Peyer's patch (tissue), 4 donors: ENCODE data around the gene CD300C. TPM values are rescaled to one million over a fixed set of nuclear protein-coding genes. Genes with fewer than 3 reads are reported as not detected.
A peak's percentile ranks its signal among the peaks of the same experiment; 100 is the strongest.

Experiments used
- DNase-seq, 3 donors: peaks; one replicate each; pipeline ENCODE4 v3.0.0-alpha.2; 2017 to 2019
- H3K27ac ChIP-seq, 4 donors: fragments of 200-600 bp; sonication (generic); one replicate each; pipeline ENCODE4 v1.5.1; 2016 to 2019
- H3K27me3 ChIP-seq, 2 donors: fragments of 200-600 bp; sonication (generic); one replicate each; pipeline ENCODE4 v1.5.1; 2019
- H3K36me3 ChIP-seq, 3 donors: fragments of 200-600 bp; sonication (generic); one replicate each; pipeline ENCODE4 v1.5.1; 2016 to 2019
- H3K4me1 ChIP-seq, 4 donors: fragments of 200-600 bp; sonication (generic); one replicate each; pipeline ENCODE4 v1.5.1; 2016 to 2019
- H3K4me3 ChIP-seq, 4 donors: fragments of 200-600 bp; sonication (generic); 1 replicate in 3 of 4; 2 replicates in 1 of 4; pipeline ENCODE4 v1.5.1; 2016 to 2019; ENCODE audit warnings: mild to moderate bottlenecking in 1 of 4
- H3K9me3 ChIP-seq, 4 donors: fragments of 200-600 bp; sonication (generic); one replicate each; pipeline ENCODE4 v1.5.1; 2016 to 2019; ENCODE audit warnings: mild to moderate bottlenecking in 1 of 4
- POLR2A ChIP-seq, 2 donors: fragments of 450-650 bp; IDR thresholded peaks; one replicate each; pipeline ENCODE4 v1.5.1; 2017; ENCODE audit warnings: antibody characterized with exemption in 2 of 2, mild to moderate bottlenecking in 2 of 2, moderate library complexity in 2 of 2
- total RNA-seq, 4 donors: library from RNA; depleted of rRNA; stranded (reverse); fragments of >200 nt; gene quantifications; one replicate each; pipeline ENCODE4 v1.1.0, GENCODE V29; 2016
- TF ChIP-seq, protein P1 (sequence below), 6 experiments: fragments of 450-650 bp in 4 of 6; fragments of 200-600 bp in 2 of 6; sonication (generic) in 1 of 6; IDR thresholded peaks; one replicate each; pipeline ENCODE4 v1.5.1; 2017 to 2019; ENCODE audit warnings: antibody characterized with exemption in 6 of 6, mild to moderate bottlenecking in 3 of 6, moderate library complexity in 1 of 6

The CD300C gene
- total RNA-seq, 4 donors from 2014 or later, result not detected

DNA sequence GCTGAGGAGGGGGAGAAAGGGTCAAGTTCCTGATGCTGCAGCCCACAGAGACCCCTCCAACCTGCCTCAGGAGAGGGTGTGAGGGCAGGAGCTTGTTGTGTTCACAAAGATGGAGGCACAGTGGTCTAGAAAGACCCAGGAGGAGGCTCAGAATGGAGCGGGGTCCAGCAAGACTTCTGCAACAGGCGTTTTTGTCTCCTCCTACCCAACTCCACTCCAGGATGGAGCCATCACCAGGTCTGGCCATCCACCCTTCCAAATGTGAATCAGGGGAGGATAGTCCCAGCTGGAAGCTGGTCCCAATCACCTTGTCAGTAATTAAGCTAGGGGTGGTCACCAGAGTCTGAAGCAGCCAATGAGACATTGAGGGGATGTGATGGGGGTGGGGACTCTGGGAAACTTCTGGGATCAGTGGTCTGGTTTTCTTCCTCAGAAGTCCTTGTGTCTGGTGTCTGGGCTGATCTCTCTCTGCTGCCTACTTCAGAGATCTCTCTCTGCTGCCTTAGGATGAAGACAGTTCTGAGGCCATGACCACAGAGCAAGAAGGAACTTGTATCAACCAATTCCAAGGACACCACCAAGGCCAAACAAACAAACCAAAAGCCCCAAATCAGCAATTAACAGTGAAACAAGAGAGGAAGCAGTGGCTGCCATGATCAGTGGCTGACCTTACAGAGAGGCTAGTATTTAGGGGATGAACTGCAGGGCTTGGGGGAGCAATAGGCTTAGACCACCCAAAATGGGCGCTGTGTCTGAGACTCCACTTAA, 29.2 kb downstream of the CD300C start:
- no peaks in the 10 kb centered on the region for H3K9me3 ChIP-seq
- H3K4me1 ChIP-seq, result no peaks in the 10 kb centered on the region
- no peaks in the 10 kb centered on the region for H3K27me3 ChIP-seq
- no peaks in the 10 kb centered on the region for H3K36me3 ChIP-seq
- TF ChIP-seq, protein P1, sequence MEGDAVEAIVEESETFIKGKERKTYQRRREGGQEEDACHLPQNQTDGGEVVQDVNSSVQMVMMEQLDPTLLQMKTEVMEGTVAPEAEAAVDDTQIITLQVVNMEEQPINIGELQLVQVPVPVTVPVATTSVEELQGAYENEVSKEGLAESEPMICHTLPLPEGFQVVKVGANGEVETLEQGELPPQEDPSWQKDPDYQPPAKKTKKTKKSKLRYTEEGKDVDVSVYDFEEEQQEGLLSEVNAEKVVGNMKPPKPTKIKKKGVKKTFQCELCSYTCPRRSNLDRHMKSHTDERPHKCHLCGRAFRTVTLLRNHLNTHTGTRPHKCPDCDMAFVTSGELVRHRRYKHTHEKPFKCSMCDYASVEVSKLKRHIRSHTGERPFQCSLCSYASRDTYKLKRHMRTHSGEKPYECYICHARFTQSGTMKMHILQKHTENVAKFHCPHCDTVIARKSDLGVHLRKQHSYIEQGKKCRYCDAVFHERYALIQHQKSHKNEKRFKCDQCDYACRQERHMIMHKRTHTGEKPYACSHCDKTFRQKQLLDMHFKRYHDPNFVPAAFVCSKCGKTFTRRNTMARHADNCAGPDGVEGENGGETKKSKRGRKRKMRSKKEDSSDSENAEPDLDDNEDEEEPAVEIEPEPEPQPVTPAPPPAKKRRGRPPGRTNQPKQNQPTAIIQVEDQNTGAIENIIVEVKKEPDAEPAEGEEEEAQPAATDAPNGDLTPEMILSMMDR (IDR thresholded peaks at IDR 0.05), result no peak
- TF ChIP-seq POLR2A (IDR thresholded peaks at IDR 0.05), result no peak
- H3K27ac ChIP-seq, result no peak overlapping the region
- no peak overlapping the region for H3K4me3 ChIP-seq
- DNase-seq, result peak in 1 of 3 donors; percentile 23

DNA sequence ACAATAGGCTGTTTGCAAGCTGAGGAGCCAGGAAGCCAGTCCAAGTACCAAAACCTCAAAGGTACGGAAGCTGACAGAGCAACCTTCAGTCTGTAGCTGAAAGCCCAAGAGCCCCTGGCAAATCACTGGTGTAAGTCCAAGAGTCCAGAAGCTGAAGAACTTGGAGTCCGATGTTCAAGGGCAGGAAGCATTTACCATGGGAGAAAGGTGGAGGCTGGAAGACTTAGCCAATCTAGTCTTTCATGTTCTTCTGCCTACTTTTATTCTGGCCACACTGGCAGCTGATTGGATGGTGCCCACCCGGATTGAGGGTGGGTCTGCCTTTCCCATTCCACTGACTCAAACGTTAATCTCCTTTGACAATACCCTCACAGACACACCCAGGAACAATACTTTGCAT, 30.0 kb downstream of the CD300C start:
- H3K9me3 ChIP-seq, result no peaks in the 10 kb centered on the region
- no peak for DNase-seq
- no peaks in the 10 kb centered on the region for H3K4me1 ChIP-seq
- no peak overlapping the region for H3K27ac ChIP-seq
- no peaks in the 10 kb centered on the region for H3K36me3 ChIP-seq
- H3K27me3 ChIP-seq, result no peaks in the 10 kb centered on the region
- no peak for TF ChIP-seq POLR2A (IDR thresholded peaks at IDR 0.05)
- TF ChIP-seq, protein P1 (IDR thresholded peaks at IDR 0.05), result no peak
- no peak overlapping the region for H3K4me3 ChIP-seq

GRCh38 chr17:74514632-74515334, 31.1 kb downstream of the CD300C start:
- TF ChIP-seq, protein P1 (IDR thresholded peaks at IDR 0.05), result no peak
- TF ChIP-seq POLR2A (IDR thresholded peaks at IDR 0.05), result no peak
- DNase-seq, result peak in 2 of 3 donors; percentile 22 to 36
- Histone ChIP-seq H3K9me3 (no peaks in the 10 kb centered on the region), H3K36me3 (no peaks in the 10 kb centered on the region), H3K4me3 (no peak overlapping the region), H3K27ac (no peak overlapping the region), H3K27me3 (no peaks in the 10 kb centered on the region), H3K4me1 (no peaks in the 10 kb centered on the region)

GRCh38 chr17:74513987-74514631, 31.8 kb downstream of the CD300C start:
- H3K36me3 ChIP-seq, result no peaks in the 10 kb centered on the region
- no peaks in the 10 kb centered on the region for H3K9me3 ChIP-seq
- no peak overlapping the region for H3K4me3 ChIP-seq
- DNase-seq, result peak in 2 of 3 donors; percentile 17 to 43
- H3K4me1 ChIP-seq, result no peaks in the 10 kb centered on the region
- no peaks in the 10 kb centered on the region for H3K27me3 ChIP-seq
- H3K27ac ChIP-seq, result no peak overlapping the region
- TF ChIP-seq POLR2A (IDR thresholded peaks at IDR 0.05), result no peak
- TF ChIP-seq, protein P1 (IDR thresholded peaks at IDR 0.05), result no peak

DNA sequence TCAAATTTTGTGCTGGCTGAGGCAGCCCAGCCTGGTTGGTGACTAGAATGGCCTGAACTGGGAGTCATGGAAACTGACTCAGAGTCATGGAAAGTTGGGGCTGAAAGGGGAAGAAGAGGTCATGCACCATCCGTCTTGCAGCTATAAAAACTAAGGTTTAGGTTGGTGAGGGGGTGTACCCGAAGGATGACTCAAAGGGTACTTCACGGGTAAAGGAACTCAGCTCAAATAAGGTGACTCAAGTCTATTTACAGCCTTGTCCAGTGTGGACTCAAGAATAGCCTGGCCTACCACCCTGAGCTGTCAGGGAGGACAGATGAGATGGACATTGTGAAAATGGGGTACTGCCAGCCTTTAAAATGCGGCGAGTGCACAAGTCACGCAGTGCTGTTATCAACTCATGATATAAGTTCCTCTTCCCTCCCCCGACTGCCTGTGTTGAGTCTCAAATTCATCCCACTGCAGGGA, 33.3 kb downstream of the CD300C start:
- TF ChIP-seq, protein P1 (IDR thresholded peaks at IDR 0.05), result no peak
- TF ChIP-seq POLR2A (IDR thresholded peaks at IDR 0.05), result no peak
- DNase-seq, result peak in 2 of 3 donors; percentile 32 to 45

More for the DNA sequence above, 33.3 kb downstream of the CD300C start:
- no peaks in the 10 kb centered on the region for H3K36me3 ChIP-seq
- peak overlapping the region in 1 of 4 donors; percentile 33 for H3K27ac ChIP-seq
- H3K4me1 ChIP-seq, result no peaks in the 10 kb centered on the region
- no peaks in the 10 kb centered on the region for H3K9me3 ChIP-seq
- no peak overlapping the region for H3K4me3 ChIP-seq
- no peaks in the 10 kb centered on the region for H3K27me3 ChIP-seq
